SK-N-MC (cell line): ENCODE measurements around the gene GSTM1.
"Not testable (repeated sequence)": the region's sequence is repeated elsewhere in the genome, so short reads cannot be mapped to it uniquely, and the experiment has no call there.

Experiments
- EZH2 ChIP-seq: fragments of 200-600 bp; sonication (generic); IDR thresholded peaks from one replicate; pipeline ENCODE4 v1.6.1; 2017; ENCODE audit warnings: antibody characterized with exemption
- POLR2AphosphoS5 ChIP-seq: IDR thresholded peaks from 2 replicates; pipeline ENCODE4 v1.6.1; 2012; ENCODE audit warnings: mild to moderate bottlenecking, low read depth, low read length, borderline replicate concordance

- TF ChIP-seq POLR2AphosphoS5, EZH2: not testable (repeated sequence)
Observed at GRCh38 chr1:109711593-109712320, 24.1 kb downstream of the GSTM1 start, which contains the start of gene GSTM5.
